Parathyroid adenoma (tissue), 2 donors: ENCODE results near the gene CCDC192.

Experiments used
- H2AFZ ChIP-seq: fragments of 300-600 bp; sonication (generic); one replicate; pipeline ENCODE4 v1.7.0; 2017; ENCODE audit warnings: antibody characterized with exemption, mild to moderate bottlenecking
- H3K27ac ChIP-seq: fragments of 300-600 bp; sonication (generic); one replicate; pipeline ENCODE4 v1.7.0; 2017
- H3K27me3 ChIP-seq: fragments of 300-600 bp; sonication (generic); one replicate; pipeline ENCODE4 v1.7.0; 2017; ENCODE audit warnings: low read length; ENCODE audit not compliant: control insufficient read depth, insufficient read depth
- H3K36me3 ChIP-seq: fragments of 300-600 bp; sonication (generic); one replicate; pipeline ENCODE4 v1.7.0; 2017; ENCODE audit warnings: low read length; ENCODE audit not compliant: control insufficient read depth, insufficient read depth
- H3K4me1 ChIP-seq: fragments of 300-600 bp; sonication (generic); one replicate; pipeline ENCODE4 v1.7.0; 2017; ENCODE audit warnings: control low read depth
- H3K4me2 ChIP-seq: fragments of 300-600 bp; sonication (generic); one replicate; pipeline ENCODE4 v1.7.0; 2017; ENCODE audit warnings: low read length
- H3K4me3 ChIP-seq: fragments of 300-600 bp; sonication (generic); one replicate; pipeline ENCODE4 v1.7.0; 2017; ENCODE audit warnings: low read depth, low read length
- H3K79me2 ChIP-seq: fragments of 300-600 bp; sonication (generic); one replicate; pipeline ENCODE4 v1.7.0; 2017; ENCODE audit warnings: control low read depth
- H3K9ac ChIP-seq: fragments of 300-600 bp; sonication (generic); one replicate; pipeline ENCODE4 v1.7.0; 2017; ENCODE audit warnings: mild to moderate bottlenecking
- H3K9me3 ChIP-seq: fragments of 300-600 bp; sonication (generic); one replicate; pipeline ENCODE4 v1.7.0; 2017; ENCODE audit warnings: low read length; ENCODE audit not compliant: control insufficient read depth
- TF ChIP-seq, protein P1 (sequence below): fragments of 300-600 bp; sonication (generic); IDR thresholded peaks from one replicate; pipeline ENCODE4 v1.7.0; 2017; ENCODE audit warnings: antibody characterized with exemption, mild to moderate bottlenecking
- donor health status: primary hyperparathyroidism.

Gene CCDC192

DNA sequence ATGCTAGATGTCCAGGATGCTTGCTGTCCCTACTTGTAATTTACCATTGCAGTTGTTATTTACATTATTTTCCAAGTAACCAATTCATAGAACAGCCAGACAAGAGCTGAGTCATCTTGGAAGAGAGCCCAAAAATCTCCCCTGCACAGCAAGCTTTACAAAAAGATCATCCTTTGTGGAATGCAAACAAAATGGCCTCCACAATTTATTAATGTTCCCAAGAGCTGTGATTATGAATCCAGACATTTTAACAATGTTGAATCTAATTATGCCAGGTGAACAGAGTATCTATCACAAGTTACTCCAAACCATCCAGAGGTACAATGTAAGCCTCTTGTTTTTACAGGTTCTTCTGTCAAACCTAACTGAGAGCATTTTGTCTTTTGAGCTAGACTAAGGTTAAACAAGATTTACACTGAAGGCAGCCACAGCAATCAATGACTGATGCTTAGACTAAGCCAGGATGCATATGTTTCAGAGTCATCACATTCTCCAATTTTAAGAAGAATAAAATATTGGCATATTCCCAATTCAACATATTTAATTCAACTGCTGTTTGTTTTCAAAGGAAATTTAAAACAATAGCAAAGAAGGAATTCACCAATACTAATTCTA is 285.1 kb downstream of the CCDC192 start:
- H3K4me3 ChIP-seq, result no peak overlapping the region
- no peaks in the 10 kb centered on the region for H3K9me3 ChIP-seq
- no peak overlapping the region for H3K4me2 ChIP-seq
- no peaks in the 10 kb centered on the region for H3K36me3 ChIP-seq
- H3K79me2 ChIP-seq, result no peaks in the 10 kb centered on the region
- no peak overlapping the region for H3K9ac ChIP-seq
- no peaks in the 10 kb centered on the region for H3K27me3 ChIP-seq
- H3K27ac ChIP-seq, result no peak overlapping the region
- TF ChIP-seq, protein P1, sequence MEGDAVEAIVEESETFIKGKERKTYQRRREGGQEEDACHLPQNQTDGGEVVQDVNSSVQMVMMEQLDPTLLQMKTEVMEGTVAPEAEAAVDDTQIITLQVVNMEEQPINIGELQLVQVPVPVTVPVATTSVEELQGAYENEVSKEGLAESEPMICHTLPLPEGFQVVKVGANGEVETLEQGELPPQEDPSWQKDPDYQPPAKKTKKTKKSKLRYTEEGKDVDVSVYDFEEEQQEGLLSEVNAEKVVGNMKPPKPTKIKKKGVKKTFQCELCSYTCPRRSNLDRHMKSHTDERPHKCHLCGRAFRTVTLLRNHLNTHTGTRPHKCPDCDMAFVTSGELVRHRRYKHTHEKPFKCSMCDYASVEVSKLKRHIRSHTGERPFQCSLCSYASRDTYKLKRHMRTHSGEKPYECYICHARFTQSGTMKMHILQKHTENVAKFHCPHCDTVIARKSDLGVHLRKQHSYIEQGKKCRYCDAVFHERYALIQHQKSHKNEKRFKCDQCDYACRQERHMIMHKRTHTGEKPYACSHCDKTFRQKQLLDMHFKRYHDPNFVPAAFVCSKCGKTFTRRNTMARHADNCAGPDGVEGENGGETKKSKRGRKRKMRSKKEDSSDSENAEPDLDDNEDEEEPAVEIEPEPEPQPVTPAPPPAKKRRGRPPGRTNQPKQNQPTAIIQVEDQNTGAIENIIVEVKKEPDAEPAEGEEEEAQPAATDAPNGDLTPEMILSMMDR, result no peak
- H2AFZ ChIP-seq, result no peak overlapping the region
- no peaks in the 10 kb centered on the region for H3K4me1 ChIP-seq
